H1 (cell line): ENCODE measurements around the gene ITPR1. TPM values are rescaled to one million over a fixed set of nuclear protein-coding genes. Genes with fewer than 3 reads are reported as not detected.

Source experiments
- CTCF ChIA-PET: fragments of 300-600 bp; sonication (Branson Sonifier 250); formaldehyde crosslinking; loops from one replicate; lab custom pipeline; 2021; ENCODE audit not compliant: partially characterized antibody; lab: Charles Lee
- POLR2A ChIA-PET: fragments of 300-600 bp; sonication (Branson Sonifier 250); formaldehyde crosslinking; loops from one replicate; lab custom pipeline; 2021; ENCODE audit warnings: inconsistent platforms; ENCODE audit not compliant: partially characterized antibody; lab: Charles Lee
- DNase-seq, 2 experiments: peaks; one replicate each; pipeline versions ENCODE4 v3.0.0 to v3.0.0-alpha.2; 2010 to 2022; ENCODE audit warnings: low spot score in 2 of 2, low read depth in 1 of 2, mixed read lengths in 1 of 2
- FAIRE-seq: peaks from 2 replicates; lab custom pipeline; 2011; peaks lifted over from hg19 to GRCh38; lab: Jason Lieb, UNC
- H2AFZ ChIP-seq: 2 replicates; pipeline ENCODE4 v1.8.1; 2012; ENCODE audit warnings: low read length, inconsistent platforms
- H2AK5ac ChIP-seq: 2 replicates; pipeline ENCODE4 v1.6.1; 2013; ENCODE audit warnings: low read depth, low read length
- H2BK120ac ChIP-seq: replicated peaks from 2 replicates; pipeline ENCODE3; 2013; ENCODE audit warnings: low read depth, low read length, inconsistent platforms
- H2BK12ac ChIP-seq: 2 replicates; pipeline ENCODE4 v1.6.1; 2013; ENCODE audit warnings: low read depth, low read length
- H2BK15ac ChIP-seq: 2 replicates; pipeline ENCODE4 v1.6.1; 2013; ENCODE audit warnings: low read length
- H2BK20ac ChIP-seq: 2 replicates; pipeline ENCODE4 v1.6.1; 2013; ENCODE audit warnings: low read length
- H2BK5ac ChIP-seq: 2 replicates; pipeline ENCODE4 v1.6.1; 2013; ENCODE audit warnings: low read depth, low read length
- H3K14ac ChIP-seq: 2 replicates; pipeline ENCODE4 v1.6.1; 2013; ENCODE audit warnings: inconsistent platforms; ENCODE audit not compliant: insufficient read length
- H3K18ac ChIP-seq: 2 replicates; pipeline ENCODE4 v1.6.1; 2013; ENCODE audit warnings: low read length; ENCODE audit errors: extremely low read depth
- H3K23ac ChIP-seq: 2 replicates; pipeline ENCODE4 v1.6.1; 2013; ENCODE audit warnings: inconsistent platforms; ENCODE audit not compliant: insufficient read length
- H3K23me2 ChIP-seq: 2 replicates; pipeline ENCODE4 v1.6.1; 2013; ENCODE audit warnings: low read depth, low read length
- H3K27ac ChIP-seq: 2 replicates; pipeline ENCODE4 v1.6.1; 2011; ENCODE audit warnings: low read depth, low read length, inconsistent platforms
- H3K27me3 ChIP-seq, 4 experiments: replicated peaks in 1 of 4; 1 replicate in 1 of 4; 2 replicates in 3 of 4; pipeline versions ENCODE4 v1.6.1 to v1.8.1; 2011 to 2013; ENCODE audit warnings: low read length in 3 of 4, mild to moderate bottlenecking in 3 of 4, inconsistent platforms in 2 of 4, mixed read lengths in 2 of 4, moderate library complexity in 1 of 4; ENCODE audit not compliant: control insufficient read depth in 3 of 4, insufficient read depth in 3 of 4; ENCODE audit errors: extremely low read depth in 1 of 4
- H3K36me3 ChIP-seq, 4 experiments: 2 replicates each; pipeline versions ENCODE4 v1.6.1 to v1.8.1; 2011 to 2013; ENCODE audit warnings: mild to moderate bottlenecking in 4 of 4, low read length in 3 of 4, moderate library complexity in 2 of 4, control low read depth in 1 of 4, inconsistent platforms in 1 of 4; ENCODE audit not compliant: insufficient read depth in 4 of 4, control insufficient read depth in 2 of 4
- H3K4ac ChIP-seq: replicated peaks from 2 replicates; pipeline ENCODE3; 2013; ENCODE audit warnings: low read length, low read depth, mixed read lengths, inconsistent platforms; ENCODE audit not compliant: insufficient read length
- H3K4me1 ChIP-seq, 4 experiments: replicated peaks in 1 of 4; 1 replicate in 1 of 4; 2 replicates in 3 of 4; pipeline versions ENCODE4 v1.6.1 to v1.8.1; 2011 to 2013; ENCODE audit warnings: low read length in 3 of 4, inconsistent platforms in 2 of 4, mixed read lengths in 1 of 4; ENCODE audit not compliant: insufficient read depth in 4 of 4, control insufficient read depth in 3 of 4
- H3K4me2 ChIP-seq, 2 experiments: 2 replicates each; pipeline versions ENCODE4 v1.6.1 to v1.8.1; 2011 to 2013; ENCODE audit warnings: low read depth in 2 of 2, low read length in 2 of 2, control low read depth in 1 of 2, inconsistent platforms in 1 of 2, mild to moderate bottlenecking in 1 of 2; ENCODE audit not compliant: insufficient read depth in 1 of 2
- H3K4me3 ChIP-seq, 4 experiments: fragments of 200-600, 300-600 bp in 1 of 4; sonication (generic), shearing (Covaris generic), sonication (Bioruptor Twin) in 1 of 4; 2 replicates each; pipeline versions ENCODE4 v1.5.1 to v1.8.1; 2011 to 2016; ENCODE audit warnings: low read length in 4 of 4, low read depth in 3 of 4, control low read depth in 2 of 4, inconsistent platforms in 2 of 4, mild to moderate bottlenecking in 2 of 4, mixed read lengths in 1 of 4, moderate library complexity in 1 of 4; ENCODE audit not compliant: insufficient read depth in 2 of 4; ENCODE audit errors: extremely low read depth in 1 of 4
- H3K56ac ChIP-seq: replicated peaks from 2 replicates; pipeline ENCODE3; 2013; ENCODE audit warnings: low read depth, mild to moderate bottlenecking, mixed read lengths, low read length, inconsistent platforms; ENCODE audit not compliant: insufficient read length
- H3K79me1 ChIP-seq: 2 replicates; pipeline ENCODE4 v1.6.1; 2013; ENCODE audit warnings: low read depth, low read length, control low read depth
- H3K79me2 ChIP-seq, 2 experiments: 2 replicates each; pipeline versions ENCODE4 v1.6.1 to v1.8.1; 2012 to 2013; ENCODE audit warnings: low read length in 2 of 2, mild to moderate bottlenecking in 2 of 2, inconsistent platforms in 1 of 2; ENCODE audit not compliant: insufficient read depth in 2 of 2, control insufficient read depth in 1 of 2
- H3K9ac ChIP-seq, 4 experiments: replicated peaks in 1 of 4; 1 replicate in 1 of 4; 2 replicates in 3 of 4; pipeline versions ENCODE4 v1.6.1 to v1.8.1; 2011 to 2013; ENCODE audit warnings: low read depth in 3 of 4, low read length in 3 of 4, control low read depth in 2 of 4, mild to moderate bottlenecking in 2 of 4, moderate library complexity in 2 of 4, inconsistent platforms in 1 of 4; ENCODE audit errors: extremely low read depth in 1 of 4
- H3K9me3 ChIP-seq, 2 experiments: 2 replicates each; pipeline versions ENCODE4 v1.6.1 to v1.8.1; 2012 to 2013; ENCODE audit warnings: mild to moderate bottlenecking in 2 of 2, moderate library complexity in 2 of 2, control low read depth in 1 of 2, inconsistent platforms in 1 of 2, low read depth in 1 of 2, low read length in 1 of 2, mixed read lengths in 1 of 2; ENCODE audit not compliant: insufficient read depth in 2 of 2
- H4K20me1 ChIP-seq, 2 experiments: replicated peaks in 1 of 2; 2 replicates each; pipeline versions ENCODE3 to v1.8.1; 2011 to 2013; ENCODE audit warnings: inconsistent platforms in 2 of 2, low read length in 2 of 2, mild to moderate bottlenecking in 1 of 2; ENCODE audit not compliant: insufficient read depth in 2 of 2, control insufficient read depth in 1 of 2
- H4K5ac ChIP-seq: 2 replicates; pipeline ENCODE4 v1.6.1; 2013; ENCODE audit warnings: low read length, low read depth, mixed read lengths, inconsistent platforms; ENCODE audit not compliant: insufficient read length
- H4K8ac ChIP-seq: 2 replicates; pipeline ENCODE4 v1.8.0; 2013; ENCODE audit warnings: mild to moderate bottlenecking, moderate library complexity, low read length, inconsistent platforms; ENCODE audit not compliant: insufficient read depth; ENCODE audit errors: extremely low read depth
- H4K91ac ChIP-seq: replicated peaks from 2 replicates; pipeline ENCODE3; 2013; ENCODE audit warnings: low read length, mixed read lengths, inconsistent platforms; ENCODE audit not compliant: insufficient read length
- ATF2 ChIP-seq: IDR thresholded peaks from 2 replicates; pipeline ENCODE4 v1.6.1; 2012; ENCODE audit warnings: low read length, inconsistent platforms
- EZH2 ChIP-seq: fragments of 200-600 bp; sonication (generic); IDR thresholded peaks from 2 replicates; pipeline ENCODE4 v1.7.1; 2012; ENCODE audit warnings: low read depth, mild to moderate bottlenecking, moderate library complexity, low read length, inconsistent platforms; ENCODE audit not compliant: severe bottlenecking
- HDAC2 ChIP-seq, 2 experiments: fragments of 300-600 bp in 1 of 2; sonication (generic) in 1 of 2; IDR thresholded peaks; 2 replicates each; pipeline ENCODE4 v1.6.1; 2011 to 2012; ENCODE audit warnings: low read depth in 2 of 2, low read length in 2 of 2, mild to moderate bottlenecking in 2 of 2, moderate library complexity in 2 of 2, borderline replicate concordance in 1 of 2, inconsistent platforms in 1 of 2
- HDAC6 ChIP-seq: IDR thresholded peaks from one replicate; pipeline ENCODE4 v1.7.1; 2012; ENCODE audit warnings: low read depth, mild to moderate bottlenecking, inconsistent platforms, low read length, moderate library complexity
- RBBP5 ChIP-seq: IDR thresholded peaks from 2 replicates; pipeline ENCODE4 v1.7.1; 2012; ENCODE audit warnings: low read depth, mild to moderate bottlenecking, inconsistent platforms, low read length, moderate library complexity, borderline replicate concordance
- RFX5 ChIP-seq: IDR thresholded peaks from 2 replicates; pipeline ENCODE4 v1.6.1; 2011; ENCODE audit warnings: low read depth, low read length, improper control_type of control experiment, borderline replicate concordance
- SIN3A ChIP-seq, 2 experiments: IDR thresholded peaks in 1 of 2; conservative IDR thresholded peaks in 1 of 2; 2 replicates each; pipeline ENCODE4 v1.6.1; 2011 to 2012; ENCODE audit warnings: low read length in 2 of 2, improper control_type of control experiment in 1 of 2, low read depth in 1 of 2, mild to moderate bottlenecking in 1 of 2
- SIRT6 ChIP-seq: IDR thresholded peaks from one replicate; pipeline ENCODE4 v1.7.1; 2012; ENCODE audit warnings: low read length, inconsistent platforms
- SP2 ChIP-seq: IDR thresholded peaks from 2 replicates; pipeline ENCODE4 v1.6.1; 2012; ENCODE audit warnings: mild to moderate bottlenecking, low read length, inconsistent platforms
- SRF ChIP-seq: IDR thresholded peaks from 2 replicates; pipeline ENCODE4 v1.6.1; 2011; ENCODE audit warnings: mild to moderate bottlenecking, low read depth, low read length, moderate library complexity
- WGBS, 2 experiments: shearing (Covaris generic) in 1 of 2; methylation state at CpG; one replicate each; pipeline versions ENCODE4 v1.1.6 to v1.1.7; 2013 to 2015; ENCODE audit warnings: low lambda C conversion rate in 2 of 2, mixed read lengths in 2 of 2, inconsistent platforms in 1 of 2, low coverage in 1 of 2, missing lambda C conversion rate in 1 of 2; ENCODE audit not compliant: insufficient replicate concordance in 2 of 2, insufficient coverage in 1 of 2, insufficient read length in 1 of 2; ENCODE audit errors: extremely low coverage in 1 of 2, missing lambda C conversion rate in 1 of 2; 5-methylcytosine and 5-hydroxymethylcytosine counted together
- polyA plus RNA-seq, 7 experiments: library from polyadenylated mRNA; depleted of rRNA in 3 of 7; stranded (reverse) in 5 of 7; unstranded in 2 of 7; fragments of >200 nt in 5 of 7; fragments of 200-250 nt in 2 of 7; gene quantifications; 1 replicate in 5 of 7; 2 replicates in 1 of 7; 4 replicates in 1 of 7; pipeline versions ENCODE4 v1.2.1 to v1.2.3, GENCODE V29; 2011 to 2013; ENCODE audit warnings: missing spikeins in 2 of 7, mixed read lengths in 2 of 7
- total RNA-seq: library from RNA; stranded (reverse); fragmentation: NEBNext Ultra II Directional; extraction: Animal tissue kit (Norgen Biotek cat#: 25700); gene quantifications from 2 replicates; pipeline ENCODE4 v1.2.1, GENCODE V29; 2021

ITPR1 gene
- total and polyA plus RNA-seq, 2 of the 8 experiments (the other 6 are each of a cell fraction or from before 2014, with no cell fraction given) = 2.5 to 16.3 TPM

GRCh38 chr3:4837374-4837930 lies 344.3 kb downstream of the ITPR1 start:
- Histone ChIP-seq H2BK20ac (no peak overlapping the region), H3K18ac (no peak overlapping the region), H4K8ac (no peak overlapping the region), H3K4me2 (no peak overlapping the region), H2AK5ac (no peak overlapping the region), H3K27ac (no peak overlapping the region), H3K4ac (no peak overlapping the region), H2BK15ac (no peak overlapping the region), H3K36me3 (no peaks in the 10 kb centered on the region), H3K23me2 (no peaks in the 10 kb centered on the region), H3K4me1 (no peaks in the 10 kb centered on the region), H3K9me3 (no peaks in the 10 kb centered on the region), H2BK5ac (no peak overlapping the region), H3K27me3 (no peaks in the 10 kb centered on the region), H2BK12ac (no peak overlapping the region), H3K4me3 (no peak overlapping the region), H3K23ac (no peak overlapping the region), H4K20me1 (no peaks in the 10 kb centered on the region), H2BK120ac (no peak overlapping the region), H3K79me1 (no peaks in the 10 kb centered on the region), H4K91ac (no peak overlapping the region), H3K9ac (no peak overlapping the region), H2AFZ (no peak overlapping the region), H3K14ac (no peak overlapping the region), H4K5ac (no peak overlapping the region), H3K79me2 (no peaks in the 10 kb centered on the region), H3K56ac (no peak overlapping the region)
- DNase-seq (no peak), FAIRE-seq (no peak)
- WGBS, 2 experiments = 97% methylated on average over 5 of the region's 5 CpGs; no CpG with 5 or more reads in 1 of the 2 experiments
- ChIA-PET POLR2A (no interaction called here), CTCF (interaction anchor here (0.9 to 1.4 kb wide), 2 partner anchors 10 to 139 kb away, joined by 3 to 5 read pairs; no protein-coding TSS in a partner anchor)
- no peak for TF ChIP-seq RFX5
- no peak for TF ChIP-seq HDAC2 (IDR thresholded peaks at IDR 0.05; ENCODE audit: borderline replicate concordance in 1 of 2, low read depth in 2 of 2, low read length in 2 of 2)
- no peak for TF ChIP-seq RBBP5
- TF ChIP-seq SIRT6 = no peak
- TF ChIP-seq SP2 = no peak
- no peak for TF ChIP-seq SIN3A (conservative IDR thresholded peaks at IDR 0.05 in 1 of 2, IDR thresholded peaks at IDR 0.05 in 1 of 2; ENCODE audit: low read depth in 1 of 2, low read length in 2 of 2)
- TF ChIP-seq SRF = no peak
- no peak for TF ChIP-seq ATF2
- no peak for TF ChIP-seq HDAC6
- TF ChIP-seq EZH2 = no peak
